Measurements from ENCODE around the gene POLD4. TPM values are rescaled to one million over a fixed set of nuclear protein-coding genes. Genes with fewer than 3 reads are reported as not detected.

The POLD4 gene
- total RNA-seq, 1 experiment from 2014 or later, result 19.5 TPM

DNA sequence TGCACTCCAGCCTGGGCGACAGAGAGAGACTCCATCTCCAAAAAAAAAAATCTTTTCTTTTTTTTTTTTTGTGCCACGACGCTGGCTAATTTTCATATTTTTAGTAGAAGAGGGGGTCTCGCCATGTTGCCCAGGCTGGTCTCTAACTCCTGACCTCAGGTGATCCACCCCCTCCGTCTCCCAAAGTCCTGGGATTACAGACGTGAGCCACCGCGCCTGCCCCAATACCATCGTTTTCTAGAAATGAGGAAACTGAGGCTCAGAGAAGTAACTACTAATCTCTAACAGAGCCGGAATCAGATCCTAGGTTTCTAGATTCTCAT, 36.5 kb downstream of the POLD4 start:
- Histone ChIP-seq H3K14ac (ENCODE audit: insufficient read depth, low read length) (no peak overlapping the region), H3K27ac (ENCODE audit: insufficient read length, low read depth, low read length) (no peak overlapping the region)

More for the DNA sequence above, 36.5 kb downstream of the POLD4 start:
- no peak overlapping the region for H2BK12ac ChIP-seq (ENCODE audit: insufficient read length, low read depth, low read length)
- Mint-ChIP-seq H3K9me3 (no peaks in the 10 kb centered on the region; a peak in 1 of 5 replicates), H3K4me3 (peak overlapping the region; percentile 85 to 97), H3K27me3 (ENCODE audit: low read depth) (peaks cover 42% of the 10 kb centered on the region), H3K36me3 (ENCODE audit: insufficient read depth in 1 of 3, low read depth in 3 of 3) (peaks cover 0 to under 1% (median 0%) of the 10 kb centered on the region in 3 experiments; a peak in 1 of 7 replicates), H3K27ac (no peak overlapping the region), H3K4me1 (peaks cover 4 to 6% of the 10 kb centered on the region in 2 experiments)
- no peak overlapping the region for H2BK15ac ChIP-seq (ENCODE audit: low read depth, low read length)
- H4K8ac ChIP-seq (replicated peaks; ENCODE audit: insufficient read length, low read depth, low read length), result no peak overlapping the region
- DNase-seq, result no peak
- H3K79me2 ChIP-seq (ENCODE audit: insufficient read depth, low read length), result no peaks in the 10 kb centered on the region
- peaks cover 11% of the 10 kb centered on the region for H3K27me3 ChIP-seq (ENCODE audit: insufficient read depth, low read length)
- no peak overlapping the region for H3T11ph ChIP-seq (ENCODE audit: low read length)
- H2BK5ac ChIP-seq (ENCODE audit: insufficient read length, low read length), result no peak overlapping the region
- no peak for TF ChIP-seq CTCF (conservative IDR thresholded peaks at IDR 0.05)
- H3K79me1 ChIP-seq (ENCODE audit: insufficient read depth, low read depth, low read length, poor library complexity, severe bottlenecking), result no peaks in the 10 kb centered on the region
- no peak overlapping the region for H2BK20ac ChIP-seq (ENCODE audit: low read depth, low read length, poor library complexity, severe bottlenecking)
- H2AK5ac ChIP-seq (ENCODE audit: insufficient read length, low read length), result no peak overlapping the region
- H3K9me3 ChIP-seq (ENCODE audit: control insufficient read depth, low read depth, low read length), result no peaks in the 10 kb centered on the region
- H3K18ac ChIP-seq (ENCODE audit: insufficient read length, low read depth, low read length), result no peak overlapping the region
- peaks cover 3% of the 10 kb centered on the region for H4K20me1 ChIP-seq (ENCODE audit: control insufficient read depth, insufficient read depth, insufficient read length)
- H4K91ac ChIP-seq (ENCODE audit: insufficient read length, low read depth, low read length), result no peak overlapping the region
- no peak overlapping the region for H2BK120ac ChIP-seq (ENCODE audit: low read depth, low read length, poor library complexity, severe bottlenecking)
- H3K23me2 ChIP-seq (ENCODE audit: insufficient read length, low read depth, low read length, poor library complexity, severe bottlenecking), result peaks cover 14% of the 10 kb centered on the region
- no peak overlapping the region for H3K56ac ChIP-seq (ENCODE audit: insufficient read length, low read depth, low read length)
- no peak overlapping the region for H4K5ac ChIP-seq (ENCODE audit: insufficient read length, low read depth, low read length)
- peak overlapping the region; percentile 25 for H2AFZ ChIP-seq (ENCODE audit: low read length)
- no peaks in the 10 kb centered on the region for H3K4me1 ChIP-seq (ENCODE audit: insufficient read depth, low read length)
- WGBS (ENCODE audit: extremely low coverage, insufficient read length, low lambda C conversion rate), result no CpG with 5 or more reads among the region's 10 CpGs
- H3K23ac ChIP-seq (ENCODE audit: insufficient read length, low read depth, low read length), result no peak overlapping the region
- peak overlapping the region; percentile 92 for H3K4me2 ChIP-seq (ENCODE audit: insufficient read depth, insufficient read length, low read length)
- H3K9ac ChIP-seq (ENCODE audit: extremely low read depth, insufficient read length, low read length), result no peak overlapping the region
- no peak overlapping the region for H3K4ac ChIP-seq (ENCODE audit: low read depth, low read length)

Data from H9 (cell line).